Measurements from ENCODE around the gene RFX2.

- TF ChIP-seq CTCF (IDR thresholded peaks at IDR 0.05; ENCODE audit: insufficient read depth, low read length) (no peak), POLR2AphosphoS5 (IDR thresholded peaks at IDR 0.05; ENCODE audit: low read depth) (no peak), GABPA (IDR thresholded peaks at IDR 0.05; ENCODE audit: low read depth) (no peak), REST (IDR thresholded peaks at IDR 0.05; ENCODE audit: insufficient replicate concordance, low read depth) (no peak), SPI1 (IDR thresholded peaks at IDR 0.05; ENCODE audit: borderline replicate concordance, low read depth) (no peak)
Measured at GRCh38 chr19:5959260-5960004, 150.9 kb downstream of the RFX2 start.
